HG03520 (cell line): ENCODE data around the gene KLHL17.

Experiments
- ATAC-seq: cut with Tn5 transposase; IDR thresholded peaks from one replicate; pipeline ENCODE4 v1.9.1; 2021; ENCODE audit warnings: mild to moderate bottlenecking, moderate library complexity; ENCODE audit not compliant: unreplicated experiment

KLHL17 gene

DNA sequence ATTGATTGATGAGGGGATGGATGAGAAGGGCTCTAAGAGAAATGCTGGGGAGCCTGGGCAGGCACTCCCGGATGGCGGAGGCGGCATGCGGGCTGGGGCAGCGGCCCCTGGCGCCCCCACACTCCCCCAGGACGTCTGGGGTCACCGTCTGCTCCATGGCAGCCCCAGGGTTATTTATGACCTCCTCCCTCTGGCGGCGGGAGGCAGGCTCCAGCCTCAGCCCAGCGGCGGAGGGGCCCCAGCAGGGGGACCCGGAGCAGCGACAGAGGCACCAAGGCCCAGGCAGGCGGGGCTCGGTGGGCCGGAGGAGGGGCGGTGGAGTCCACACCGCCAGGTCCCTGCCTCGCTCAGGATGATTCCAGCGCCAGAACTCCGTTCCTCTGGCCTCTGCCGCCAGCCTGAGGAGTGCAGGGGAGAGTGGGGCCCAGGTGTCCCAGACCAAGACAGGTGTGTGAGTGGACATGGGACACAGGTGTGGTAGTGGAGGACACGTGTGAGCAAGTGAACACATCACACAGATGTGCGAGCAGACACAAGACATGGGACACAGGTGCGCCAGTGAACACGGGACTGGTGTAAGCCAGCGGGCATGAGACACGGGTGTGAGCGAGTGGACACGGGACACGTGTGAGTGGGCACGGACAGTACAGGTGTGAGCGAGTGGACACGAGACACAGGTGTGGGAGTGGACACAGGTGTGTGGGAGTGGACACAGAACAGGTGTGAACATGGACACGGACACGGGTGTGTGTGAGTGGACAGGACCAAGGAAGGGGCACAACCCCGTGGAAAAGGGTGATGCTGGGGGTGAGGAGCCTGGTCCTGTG, 39.2 kb upstream of the KLHL17 start:
- ATAC-seq, result no peak

DNA sequence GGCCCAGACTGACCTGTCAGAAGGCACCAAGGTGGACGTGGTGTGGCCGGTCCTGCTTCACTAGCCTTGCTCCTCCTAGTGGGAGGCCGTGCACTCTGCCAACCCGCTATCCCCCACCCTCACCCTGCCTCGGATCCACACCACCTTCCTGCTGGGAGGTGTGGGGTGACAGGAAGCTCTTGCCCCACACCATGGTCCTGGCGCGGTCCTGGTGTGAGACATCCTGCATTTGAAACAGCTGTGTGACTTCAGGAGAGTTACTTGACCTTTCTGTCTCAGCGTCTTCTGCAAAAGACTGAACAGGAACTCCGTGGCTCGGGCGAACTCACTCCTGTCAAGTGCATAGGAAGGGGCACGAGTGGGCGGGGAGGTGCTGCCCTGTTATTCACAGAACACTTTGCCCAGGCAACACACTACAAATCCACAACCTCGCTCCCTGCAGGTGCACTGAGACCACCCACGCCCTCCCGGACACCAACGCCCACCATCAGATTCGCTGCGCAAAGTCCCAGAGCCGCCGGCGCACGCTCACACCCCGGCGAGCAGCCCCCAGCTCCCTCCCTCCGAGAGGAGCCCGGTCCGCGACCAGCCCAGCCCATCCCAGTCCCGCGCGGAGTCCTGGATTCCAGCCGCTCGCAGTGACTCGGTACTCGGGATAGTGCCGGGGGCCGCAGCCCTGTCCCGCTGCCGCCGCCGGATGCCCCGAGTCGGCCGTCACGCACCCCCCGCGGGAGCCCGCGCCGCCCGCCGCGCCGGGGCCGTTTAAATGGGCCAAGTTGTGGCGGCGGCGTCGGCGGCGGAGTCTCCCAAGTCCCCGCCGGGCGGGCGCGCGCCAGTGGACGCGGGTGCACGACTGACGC, 37.0 kb upstream of the KLHL17 start, which contains the start of gene SAMD11:
Gene SAMD11 (plus strand): TSS at position 793 of the 860 bp plus-strand sequence. CDS start 509 bp downstream, outside the sequence.
- ATAC-seq, result no peak

DNA sequence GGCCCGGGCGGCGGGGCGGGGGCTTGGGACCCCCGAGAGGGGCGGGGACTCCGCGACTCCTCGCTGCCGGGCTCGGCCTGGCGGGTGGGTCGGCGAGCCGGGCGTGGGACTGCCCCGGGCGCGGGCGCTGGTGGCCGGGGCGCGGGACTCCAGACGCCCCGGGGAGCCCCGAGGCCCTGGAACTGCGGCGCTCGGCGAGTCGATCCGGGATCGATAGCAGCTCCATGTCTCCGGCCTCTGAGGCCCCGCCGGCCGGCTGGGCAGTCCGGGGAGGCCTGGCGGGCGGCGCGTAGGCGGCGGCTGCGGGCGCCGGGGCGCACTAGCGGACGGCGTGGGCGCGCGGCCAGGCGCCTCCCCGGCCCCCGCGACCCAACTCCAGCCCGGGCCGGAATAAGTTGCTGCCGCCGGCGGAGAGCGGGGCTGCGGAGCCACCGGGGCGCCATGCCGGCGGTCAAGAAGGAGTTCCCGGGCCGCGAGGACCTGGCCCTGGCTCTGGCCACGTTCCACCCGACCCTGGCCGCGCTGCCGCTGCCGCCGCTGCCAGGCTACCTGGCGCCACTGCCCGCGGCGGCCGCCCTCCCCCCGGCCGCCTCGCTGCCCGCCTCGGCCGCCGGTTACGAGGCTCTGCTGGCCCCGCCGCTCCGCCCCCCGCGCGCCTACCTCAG, 36.3 kb upstream of the KLHL17 start:
- no peak for ATAC-seq

DNA sequence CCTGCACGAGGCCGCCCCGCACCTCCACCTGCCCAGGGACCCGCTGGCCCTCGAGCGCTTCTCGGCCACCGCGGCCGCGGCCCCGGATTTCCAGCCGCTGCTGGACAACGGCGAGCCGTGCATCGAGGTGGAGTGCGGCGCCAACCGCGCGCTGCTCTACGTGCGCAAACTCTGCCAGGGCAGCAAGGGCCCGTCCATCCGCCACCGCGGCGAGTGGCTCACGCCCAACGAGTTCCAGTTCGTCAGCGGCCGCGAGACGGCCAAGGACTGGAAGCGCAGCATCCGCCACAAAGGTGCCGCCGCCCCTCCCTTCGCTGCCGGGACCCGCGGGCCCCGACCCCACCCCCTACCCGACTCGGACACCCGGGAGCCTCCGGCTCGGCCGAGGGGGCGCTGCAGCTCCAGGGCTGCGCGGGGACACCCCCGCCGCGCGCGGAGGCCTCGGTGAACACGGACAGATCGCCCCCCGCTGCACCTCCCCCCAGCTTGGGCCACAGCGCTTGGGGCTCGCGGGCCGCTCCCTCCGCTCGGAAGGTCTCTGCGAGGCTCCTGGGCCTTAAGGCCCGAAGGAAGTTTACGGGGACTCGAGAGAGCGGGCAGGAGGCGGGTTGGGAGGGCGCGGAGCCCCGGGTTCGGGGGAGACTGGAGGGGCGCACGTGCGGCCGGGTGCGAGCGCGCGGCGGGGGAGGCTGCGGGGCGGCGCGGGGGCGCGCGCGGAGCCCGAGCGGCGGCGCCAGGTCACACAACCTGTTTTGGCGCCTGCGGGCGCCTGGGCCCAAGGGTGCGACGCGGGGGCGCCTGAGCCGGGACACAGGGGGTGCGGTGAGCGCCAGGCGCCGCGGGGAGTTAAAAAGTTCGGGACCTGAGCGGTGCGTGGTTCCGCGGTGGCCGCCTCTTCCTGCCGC, 35.5 kb upstream of the KLHL17 start:
- ATAC-seq, result no peak

DNA sequence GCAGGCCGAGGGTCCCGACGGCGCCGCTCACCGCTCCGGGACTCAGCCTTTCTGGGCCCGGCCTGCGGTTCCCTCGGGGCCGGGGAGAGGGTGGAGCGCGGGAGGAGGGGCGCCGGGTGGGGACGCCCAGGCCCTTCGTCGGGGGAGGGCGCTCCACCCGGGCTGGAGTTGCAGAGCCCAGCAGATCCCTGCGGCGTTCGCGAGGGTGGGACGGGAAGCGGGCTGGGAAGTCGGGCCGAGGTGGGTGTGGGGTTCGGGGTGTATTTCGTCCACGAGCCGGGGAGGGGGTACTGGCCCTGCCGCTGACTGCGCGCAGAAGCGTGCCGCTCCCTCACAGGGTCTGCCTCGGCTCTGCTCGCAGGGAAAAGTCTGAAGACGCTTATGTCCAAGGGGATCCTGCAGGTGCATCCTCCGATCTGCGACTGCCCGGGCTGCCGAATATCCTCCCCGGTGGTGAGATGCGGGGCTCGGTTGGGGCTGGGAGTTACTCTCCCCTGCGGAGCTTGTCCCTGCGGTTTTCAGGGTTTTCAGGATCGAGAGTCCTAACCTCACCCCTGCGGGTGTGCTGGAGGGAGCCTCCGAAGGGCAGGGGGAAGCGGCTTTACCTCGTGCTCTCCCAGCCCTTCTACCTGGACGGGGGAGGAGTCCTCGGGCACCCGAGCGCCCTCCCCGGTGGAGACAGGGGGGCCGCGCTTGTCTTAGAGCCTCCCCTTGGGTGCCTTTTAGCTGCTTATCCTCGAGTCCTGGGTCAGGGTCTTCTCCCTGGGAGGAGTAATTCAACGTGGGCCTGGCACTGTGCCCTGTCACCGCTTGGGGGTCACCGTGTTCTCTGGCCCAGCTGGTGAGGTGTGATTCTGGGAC, 34.6 kb upstream of the KLHL17 start:
- ATAC-seq, result no peak

DNA sequence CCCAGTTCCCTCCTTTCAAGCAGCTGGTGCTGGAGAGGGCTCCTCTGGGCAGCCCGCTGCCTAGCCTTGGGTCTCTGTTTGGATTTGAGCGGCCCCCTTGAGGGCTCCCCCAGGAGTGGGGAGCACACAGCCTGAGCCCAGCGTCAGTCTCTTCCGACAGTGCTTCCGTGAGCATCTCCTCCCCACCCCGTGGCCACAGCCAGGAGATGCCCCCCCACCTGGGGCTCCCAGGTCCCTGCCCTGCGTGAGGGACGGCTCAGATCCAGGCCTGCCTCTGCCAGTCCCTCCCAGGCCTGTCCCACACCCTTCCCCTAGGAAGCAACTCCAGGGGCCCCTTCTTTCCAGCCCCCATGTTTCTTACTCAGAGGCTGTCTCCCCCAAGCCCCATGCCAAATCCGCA, 33.1 kb upstream of the KLHL17 start:
- ATAC-seq, result no peak

DNA sequence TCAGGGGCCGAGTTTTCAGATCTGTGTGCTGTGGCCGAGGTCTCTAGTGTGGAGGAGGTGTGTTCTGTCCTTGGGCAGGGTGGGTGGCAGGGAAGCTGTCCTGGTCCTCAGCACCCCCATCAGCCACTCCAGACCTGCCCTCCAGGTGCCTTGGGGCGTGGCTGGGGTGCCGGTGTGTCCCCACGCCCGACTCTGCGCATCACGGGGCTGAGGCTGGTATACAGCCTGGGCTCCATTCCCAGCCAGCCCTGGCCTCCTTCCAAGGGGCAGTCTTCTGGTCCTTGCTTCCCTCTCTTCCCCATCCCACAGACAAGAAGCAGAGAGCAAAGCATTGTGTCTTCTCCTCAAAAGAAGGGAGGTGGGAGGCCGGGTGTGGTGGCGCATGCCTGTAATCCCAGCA, 32.6 kb upstream of the KLHL17 start:
- no peak for ATAC-seq

DNA sequence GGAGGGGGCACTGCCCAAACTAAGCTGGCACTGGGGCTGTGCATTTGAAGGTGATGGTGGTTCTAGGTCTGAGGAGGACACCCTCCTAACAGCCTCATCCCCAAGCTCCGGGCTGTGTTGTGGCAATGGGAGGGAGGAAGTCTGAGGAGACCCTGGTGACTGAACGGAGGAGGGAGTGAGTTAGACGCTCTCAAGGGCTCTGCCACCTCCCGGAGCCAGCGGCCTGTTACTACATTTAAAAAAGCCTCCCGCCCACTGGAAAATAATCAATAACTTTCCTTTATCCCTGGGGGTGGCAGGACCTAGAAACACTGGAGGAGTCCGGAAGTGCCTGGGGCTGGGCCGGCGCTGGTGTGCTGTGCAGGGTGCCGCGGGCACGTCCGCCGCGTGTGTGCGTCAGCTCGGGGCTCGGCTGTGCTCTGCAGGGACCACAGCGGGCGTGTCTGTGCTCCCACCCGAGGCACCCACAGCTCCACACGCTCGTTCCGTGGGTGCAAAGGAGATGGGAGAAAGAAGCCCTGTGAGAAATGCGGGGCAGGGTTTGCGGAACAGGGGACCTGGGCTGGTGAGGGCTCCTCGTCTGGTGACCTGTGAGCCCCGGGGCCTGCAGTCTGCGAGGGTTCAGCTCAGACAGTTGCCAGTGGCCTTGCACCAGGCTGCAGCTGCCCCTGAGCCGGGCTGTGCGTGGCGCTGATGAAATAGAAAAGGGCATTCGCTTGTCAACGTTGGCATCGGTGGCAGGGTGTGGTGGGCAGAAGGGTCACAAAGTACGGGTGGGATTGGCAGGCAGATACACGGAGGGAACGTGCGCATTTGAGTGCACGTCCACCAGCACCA, 31.3 kb upstream of the KLHL17 start:
- ATAC-seq, result no peak

DNA sequence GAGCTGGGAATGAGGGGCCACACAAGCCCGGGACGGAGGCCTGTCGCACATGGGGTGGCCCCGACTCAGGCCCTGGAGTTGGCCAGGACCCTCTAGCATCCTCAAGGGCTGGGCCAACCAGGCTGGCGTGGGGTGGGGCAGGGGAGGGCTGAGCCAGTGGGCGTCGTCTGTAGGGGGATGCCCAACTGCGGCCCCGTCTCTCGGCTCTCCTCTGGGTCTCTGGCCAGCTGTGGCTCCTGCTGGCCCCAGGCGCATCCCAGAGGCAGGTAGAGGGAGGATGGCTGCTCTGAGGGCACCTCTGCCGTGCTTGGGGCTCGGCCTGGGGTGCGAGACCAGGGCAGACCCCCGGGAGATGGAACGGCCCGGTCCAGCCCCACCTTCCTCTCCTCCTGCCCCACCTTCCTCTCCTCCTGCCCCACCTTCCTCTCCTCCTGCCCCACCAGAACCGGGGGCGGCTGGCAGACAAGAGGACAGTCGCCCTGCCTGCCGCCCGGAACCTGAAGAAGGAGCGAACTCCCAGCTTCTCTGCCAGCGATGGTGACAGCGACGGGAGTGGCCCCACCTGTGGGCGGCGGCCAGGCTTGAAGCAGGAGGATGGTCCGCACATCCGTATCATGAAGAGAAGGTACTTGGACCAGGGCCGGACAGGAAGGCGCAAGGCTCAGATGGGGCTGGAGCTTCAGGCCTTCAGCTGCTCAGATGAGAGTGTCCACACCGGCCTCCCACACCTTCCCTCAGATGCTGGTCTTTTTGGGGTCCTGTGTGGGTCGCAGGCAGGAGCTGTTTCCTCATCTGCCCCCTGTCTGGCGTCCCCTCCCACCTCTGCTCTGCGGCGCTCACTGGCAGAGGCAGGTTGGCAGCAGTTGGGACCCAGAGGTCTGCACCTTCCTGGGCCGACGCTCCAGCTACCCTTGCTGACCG, 30.4 kb upstream of the KLHL17 start:
- ATAC-seq, result no peak

DNA sequence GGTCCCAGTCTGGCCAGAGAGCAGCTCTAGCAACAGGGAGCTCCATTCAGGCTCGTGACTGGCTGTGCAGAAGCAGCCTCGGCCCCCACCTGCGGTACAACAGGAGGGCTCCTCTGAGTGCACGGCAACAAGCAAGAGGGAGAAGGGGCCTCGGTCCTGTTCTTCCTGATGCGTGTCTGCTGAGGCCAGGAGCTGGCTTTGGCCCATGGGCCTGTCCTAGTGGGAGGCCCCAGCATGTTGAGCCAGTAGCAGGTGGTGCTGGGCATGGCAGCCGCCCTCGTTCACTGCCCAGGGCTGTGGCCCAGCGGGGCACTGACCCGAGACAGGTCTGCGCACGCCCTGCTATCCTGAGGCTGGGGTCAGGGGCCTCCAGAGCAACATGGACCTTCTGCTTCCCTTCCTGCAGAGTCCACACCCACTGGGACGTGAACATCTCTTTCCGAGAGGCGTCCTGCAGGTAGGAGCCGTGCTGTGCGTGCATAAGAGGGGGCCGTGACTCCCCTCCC, 29.7 kb upstream of the KLHL17 start:
- ATAC-seq, result no peak

DNA sequence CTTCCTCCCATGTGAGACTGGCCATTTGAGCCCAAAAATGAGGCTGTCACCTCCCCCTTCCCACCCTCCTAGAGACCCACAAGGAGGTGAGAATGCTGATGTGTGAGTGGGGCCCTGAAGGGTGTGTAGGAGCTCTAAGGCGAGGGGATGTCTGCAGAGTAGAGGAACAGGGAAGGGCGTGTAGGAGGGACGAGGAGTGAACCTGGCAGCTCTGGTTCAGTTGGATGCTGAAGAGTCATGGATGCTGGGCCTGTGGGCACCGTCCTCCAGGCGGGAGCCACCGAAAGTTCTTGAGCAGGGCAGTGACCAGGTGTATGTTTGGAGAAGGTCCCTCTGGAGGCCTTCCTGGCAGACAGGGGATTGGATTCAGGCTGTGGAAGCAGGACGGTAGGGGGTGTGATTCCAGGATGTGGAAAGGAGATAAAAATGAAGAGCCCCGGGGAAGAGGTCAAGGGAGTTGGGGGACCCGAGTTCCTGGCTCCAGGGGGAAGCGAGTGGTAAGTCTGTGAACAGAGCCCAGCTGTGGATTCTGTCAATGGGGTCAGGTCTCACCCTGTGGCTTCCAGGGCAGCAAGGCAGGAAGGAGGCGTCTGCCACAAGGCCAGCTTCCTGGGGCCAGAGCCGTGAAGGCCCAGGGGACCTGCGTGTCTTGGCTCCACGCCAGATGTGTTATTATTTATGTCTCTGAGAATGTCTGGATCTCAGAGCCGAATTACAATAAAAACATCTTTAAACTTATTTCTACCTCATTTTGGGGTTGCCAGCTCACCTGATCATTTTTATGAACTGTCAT, 28.8 kb upstream of the KLHL17 start:
- no peak for ATAC-seq

DNA sequence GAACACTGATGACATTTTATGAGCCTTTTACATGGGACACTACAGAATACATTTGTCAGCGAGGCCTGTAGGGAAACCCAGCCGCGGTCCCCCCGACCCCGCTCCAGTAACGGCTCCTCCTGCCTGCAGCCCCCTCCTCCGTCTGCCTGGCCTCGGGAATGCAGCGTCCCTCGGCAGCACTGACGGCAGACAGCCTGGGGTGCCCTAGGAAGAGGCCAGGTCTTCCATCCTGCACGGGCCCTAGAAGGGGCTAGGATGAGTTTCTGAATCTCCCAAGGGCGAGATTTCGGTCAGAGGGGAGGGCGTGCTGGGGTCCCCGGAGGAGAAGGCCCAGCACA, 28.2 kb upstream of the KLHL17 start:
- no peak for ATAC-seq

DNA sequence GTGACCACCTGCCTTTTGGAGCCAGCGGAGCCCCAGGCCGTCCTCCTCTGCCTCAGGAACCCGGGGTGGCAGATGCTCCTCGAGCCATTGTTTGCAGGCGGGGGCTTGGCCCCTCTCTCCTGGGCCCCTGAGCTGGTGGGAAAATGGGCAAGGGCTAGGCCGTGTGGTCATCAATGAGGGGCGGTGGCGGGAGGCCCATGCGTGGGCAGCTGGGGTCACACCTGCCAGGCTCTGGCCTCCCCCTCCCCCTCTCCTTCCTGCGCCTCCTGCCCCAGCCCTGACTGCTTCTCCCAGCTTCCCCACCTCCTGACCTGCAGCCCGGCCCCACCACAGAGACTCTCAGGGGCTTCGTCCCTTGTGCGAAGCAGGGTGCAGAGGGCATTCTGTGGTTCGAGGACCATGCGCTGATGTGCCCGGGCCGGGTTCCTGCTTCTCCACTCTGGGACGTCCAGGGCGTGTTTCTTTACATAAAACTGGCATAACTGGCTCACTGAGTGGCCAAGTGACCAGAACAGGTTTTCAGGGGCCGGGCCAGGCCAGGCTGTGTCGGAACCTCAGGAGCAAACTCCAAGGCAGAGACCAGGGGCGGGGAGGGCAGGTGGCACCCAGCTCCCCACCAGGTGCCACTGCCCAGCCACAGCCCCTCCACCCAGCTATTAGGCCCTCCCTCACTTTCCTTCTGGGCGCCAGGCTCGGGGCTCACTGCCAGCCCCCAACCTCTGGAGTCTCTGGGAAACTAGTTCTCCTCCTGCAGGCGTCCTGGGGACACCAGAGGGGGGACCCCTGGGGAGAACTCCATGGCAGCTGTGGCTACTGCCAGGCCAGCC, 27.4 kb upstream of the KLHL17 start:
- ATAC-seq, result no peak

DNA sequence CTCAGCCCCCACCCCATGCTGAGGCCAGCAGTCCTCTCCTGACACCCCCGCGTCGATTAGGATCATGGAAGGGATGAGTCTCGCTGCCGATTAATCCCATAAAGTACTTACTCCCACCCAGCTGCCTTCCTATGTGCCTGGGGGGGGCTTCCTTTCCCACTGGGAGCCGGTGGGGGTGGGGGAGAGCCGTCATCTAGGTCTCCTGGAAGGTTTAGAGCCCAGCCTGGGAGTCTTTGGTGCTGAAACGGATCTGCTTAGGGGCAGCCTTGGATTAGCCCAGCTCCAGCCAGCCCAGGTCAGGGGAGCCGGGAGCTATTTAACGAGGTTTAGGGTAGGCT, 26.8 kb upstream of the KLHL17 start:
- no peak for ATAC-seq

DNA sequence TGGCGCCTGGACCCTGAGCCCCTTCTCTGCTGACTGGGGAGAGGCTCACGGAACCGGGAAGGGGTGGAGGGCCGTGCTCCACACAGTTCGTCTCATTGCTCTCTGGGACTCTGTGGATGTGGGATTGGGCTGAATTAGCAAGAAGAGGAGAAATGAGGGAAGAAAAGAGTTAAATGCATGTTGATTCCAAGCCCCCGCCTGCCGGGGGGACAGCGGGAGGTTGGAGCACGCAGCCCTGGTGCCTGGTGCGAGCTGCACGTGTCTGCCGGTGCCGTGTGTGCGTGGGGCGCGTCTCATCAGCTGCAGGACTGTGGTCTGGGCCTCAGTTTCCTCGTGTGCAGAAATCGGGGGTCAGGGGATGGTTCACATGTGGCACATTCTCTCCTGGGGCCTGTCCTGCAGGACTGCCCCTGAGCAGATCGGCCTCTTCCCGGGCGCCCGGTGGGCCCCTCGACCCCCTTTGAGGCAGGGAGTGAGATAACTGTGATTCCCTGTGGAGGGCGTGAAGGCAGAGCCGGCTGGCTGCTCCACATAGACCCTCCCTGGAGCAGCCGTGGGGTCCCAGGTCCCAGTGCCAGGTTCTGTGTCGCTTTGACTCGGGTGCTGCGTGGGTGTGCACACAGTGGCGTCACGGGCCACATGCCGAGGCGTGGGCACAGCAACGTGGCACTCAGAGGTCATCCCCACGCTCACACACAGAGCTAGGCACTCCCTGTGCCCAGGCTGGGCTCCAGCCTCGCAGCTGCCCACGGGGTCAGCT, 25.2 kb upstream of the KLHL17 start:
- ATAC-seq, result no peak
